ENCODE data around the gene NAALADL2.

GRCh38 chr3:175640958-175641357 lies 781.8 kb downstream of the NAALADL2 start:
- TF ChIP-seq CTCF (conservative IDR thresholded peaks at IDR 0.05; ENCODE audit: low read depth, low read length) (no peak), POLR2A (IDR thresholded peaks at IDR 0.05; ENCODE audit: low read depth, low read length) (no peak), RAD21 (IDR thresholded peaks at IDR 0.05; ENCODE audit: low read length) (no peak), RCOR1 (IDR thresholded peaks at IDR 0.05; ENCODE audit: insufficient replicate concordance, low read length) (no peak), USF2 (IDR thresholded peaks at IDR 0.05; ENCODE audit: low read depth, low read length) (no peak), MAZ (IDR thresholded peaks at IDR 0.05; ENCODE audit: borderline replicate concordance, low read depth, low read length) (no peak), SMC3 (IDR thresholded peaks at IDR 0.05; ENCODE audit: low read depth, low read length) (no peak), BHLHE40 (IDR thresholded peaks at IDR 0.05; ENCODE audit: low read depth, low read length) (no peak)

Measured in IMR-90 (cell line).